Mesenchymal stem cell (in vitro differentiated cells and primary cell): ENCODE results near the gene RB1.

Experiments used
- DNase-seq: peaks from one replicate; pipeline ENCODE4 v3.0.0-alpha.2; 2013
- H2AFZ ChIP-seq: one replicate; pipeline ENCODE4 v1.6.1; 2013; ENCODE audit warnings: low read depth, mild to moderate bottlenecking, control low read depth, inconsistent platforms, low read length, moderate library complexity
- H2AK5ac ChIP-seq: 2 replicates; pipeline ENCODE4 v1.6.1; 2013; ENCODE audit warnings: low read length, moderate library complexity, mild to moderate bottlenecking, inconsistent platforms; ENCODE audit not compliant: severe bottlenecking
- H2BK120ac ChIP-seq: one replicate; pipeline ENCODE4 v1.6.1; 2013; ENCODE audit warnings: low read depth, mild to moderate bottlenecking, inconsistent platforms, low read length, moderate library complexity
- H2BK12ac ChIP-seq, 2 experiments: one replicate each; pipeline ENCODE4 v1.6.1; 2013; ENCODE audit warnings: inconsistent platforms in 2 of 2, low read length in 2 of 2, mild to moderate bottlenecking in 2 of 2, moderate library complexity in 2 of 2, control low read depth in 1 of 2
- H2BK15ac ChIP-seq: one replicate; pipeline ENCODE4 v1.6.1; 2013; ENCODE audit warnings: mild to moderate bottlenecking, low read depth, inconsistent platforms; ENCODE audit not compliant: poor library complexity, severe bottlenecking
- H2BK5ac ChIP-seq: 2 replicates; pipeline ENCODE4 v1.6.1; 2013; ENCODE audit warnings: low read depth, mild to moderate bottlenecking, low read length, control low read depth, inconsistent platforms; ENCODE audit not compliant: poor library complexity, severe bottlenecking
- H3K14ac ChIP-seq, 2 experiments: one replicate each; pipeline ENCODE4 v1.6.1; 2013; ENCODE audit warnings: inconsistent platforms in 2 of 2, low read length in 2 of 2, control low read depth in 1 of 2, mild to moderate bottlenecking in 1 of 2, moderate library complexity in 1 of 2
- H3K18ac ChIP-seq, 2 experiments: one replicate each; pipeline ENCODE4 v1.6.1; 2013; ENCODE audit warnings: inconsistent platforms in 2 of 2, low read length in 2 of 2, control low read depth in 1 of 2, low read depth in 1 of 2, mild to moderate bottlenecking in 1 of 2
- H3K23ac ChIP-seq, 2 experiments: one replicate each; pipeline ENCODE4 v1.6.1; 2013; ENCODE audit warnings: inconsistent platforms in 2 of 2, low read length in 2 of 2, mild to moderate bottlenecking in 2 of 2, moderate library complexity in 2 of 2, control low read depth in 1 of 2
- H3K27ac ChIP-seq: 2 replicates; pipeline ENCODE4 v1.5.1; 2013; ENCODE audit warnings: mild to moderate bottlenecking, moderate library complexity, low read length, control low read depth, inconsistent platforms; ENCODE audit not compliant: poor library complexity, severe bottlenecking
- H3K27me3 ChIP-seq, 2 experiments: 2 replicates each; pipeline versions ENCODE4 v1.6.1 to v1.7.0; 2013; ENCODE audit warnings: low read length in 2 of 2, mild to moderate bottlenecking in 2 of 2, moderate library complexity in 2 of 2, control low read depth in 1 of 2, inconsistent platforms in 1 of 2; ENCODE audit not compliant: control insufficient read depth in 1 of 2, insufficient read depth in 1 of 2
- H3K36me3 ChIP-seq, 2 experiments: 2 replicates each; pipeline versions ENCODE4 v1.6.1 to v1.7.0; 2013; ENCODE audit warnings: low read length in 2 of 2, control low read depth in 1 of 2, inconsistent platforms in 1 of 2, low read depth in 1 of 2, mild to moderate bottlenecking in 1 of 2; ENCODE audit not compliant: insufficient read depth in 2 of 2, control insufficient read depth in 1 of 2
- H3K4ac ChIP-seq, 2 experiments: one replicate each; pipeline ENCODE4 v1.6.1; 2013; ENCODE audit warnings: inconsistent platforms in 2 of 2, low read length in 2 of 2, mild to moderate bottlenecking in 2 of 2, moderate library complexity in 2 of 2, control low read depth in 1 of 2, low read depth in 1 of 2
- H3K4me1 ChIP-seq: 2 replicates; pipeline ENCODE4 v1.6.1; 2013; ENCODE audit warnings: low read depth, low read length, control low read depth; ENCODE audit not compliant: control insufficient read depth, insufficient read depth
- H3K4me2 ChIP-seq: 2 replicates; pipeline ENCODE4 v1.6.1; 2013; ENCODE audit warnings: low read length, mild to moderate bottlenecking, inconsistent platforms; ENCODE audit not compliant: poor library complexity, severe bottlenecking
- H3K4me3 ChIP-seq, 2 experiments: 2 replicates each; pipeline versions ENCODE4 v1.5.1 to v1.7.0; 2013; ENCODE audit warnings: low read length in 2 of 2, mild to moderate bottlenecking in 2 of 2, control low read depth in 1 of 2, low read depth in 1 of 2; ENCODE audit not compliant: insufficient read depth in 1 of 2
- H3K79me1 ChIP-seq: replicated peaks from 2 replicates; pipeline ENCODE4 v1.6.1; 2013; ENCODE audit warnings: mild to moderate bottlenecking, control low read depth, low read length, inconsistent platforms; ENCODE audit not compliant: poor library complexity, severe bottlenecking
- H3K9ac ChIP-seq: 2 replicates; pipeline ENCODE4 v1.7.0; 2013; ENCODE audit warnings: mild to moderate bottlenecking, low read length, moderate library complexity
- H3K9me3 ChIP-seq: 2 replicates; pipeline ENCODE4 v1.7.0; 2013; ENCODE audit warnings: mild to moderate bottlenecking, low read length; ENCODE audit not compliant: control insufficient read depth
- H4K8ac ChIP-seq: one replicate; pipeline ENCODE4 v1.6.1; 2013; ENCODE audit warnings: inconsistent platforms, mild to moderate bottlenecking, low read length, moderate library complexity
- H4K91ac ChIP-seq: one replicate; pipeline ENCODE4 v1.6.1; 2013; ENCODE audit warnings: mild to moderate bottlenecking, low read length, inconsistent platforms
- WGBS: methylation state at CpG from one replicate; pipeline ENCODE4 v1.1.7; 2013; ENCODE audit warnings: mixed read lengths; 5-methylcytosine and 5-hydroxymethylcytosine counted together

The RB1 gene

GRCh38 chr13:48281556-48281955 lies 22.0 kb upstream of the RB1 start:
- no peaks in the 10 kb centered on the region for H3K79me1 ChIP-seq
- H3K14ac ChIP-seq: no peak overlapping the region
- DNase-seq: no peak
- no peak overlapping the region for H3K4me3 ChIP-seq
- H3K27me3 ChIP-seq: no peaks in the 10 kb centered on the region
- no peaks in the 10 kb centered on the region for H3K36me3 ChIP-seq
- H3K4me2 ChIP-seq: no peak overlapping the region
- H3K23ac ChIP-seq: no peak overlapping the region
- no peak overlapping the region for H3K4ac ChIP-seq
- WGBS: no CpG with 5 or more reads among the region's 1 CpG
- no peak overlapping the region for H2AK5ac ChIP-seq
- H3K9me3 ChIP-seq: no peaks in the 10 kb centered on the region
- H2BK12ac ChIP-seq: no peak overlapping the region
- H2BK120ac ChIP-seq: no peak overlapping the region
- H3K9ac ChIP-seq: no peak overlapping the region
- H3K18ac ChIP-seq: no peak overlapping the region
- no peak overlapping the region for H2BK15ac ChIP-seq
- H2AFZ ChIP-seq: no peak overlapping the region
- H3K27ac ChIP-seq: no peak overlapping the region
- no peaks in the 10 kb centered on the region for H3K4me1 ChIP-seq
- no peak overlapping the region for H2BK5ac ChIP-seq
- H4K8ac ChIP-seq: no peak overlapping the region
- H4K91ac ChIP-seq: no peak overlapping the region

- no peak overlapping the region for H2AFZ ChIP-seq
- 85% methylated on average over 2 of the region's 2 CpGs for WGBS
- no peaks in the 10 kb centered on the region for H3K36me3 ChIP-seq
- H3K4me2 ChIP-seq: no peak overlapping the region
- H2BK120ac ChIP-seq: no peak overlapping the region
- no peaks in the 10 kb centered on the region for H3K27me3 ChIP-seq
- DNase-seq: no peak
- H2BK15ac ChIP-seq: no peak overlapping the region
- no peak overlapping the region for H2BK12ac ChIP-seq
- no peaks in the 10 kb centered on the region for H3K9me3 ChIP-seq
- H4K91ac ChIP-seq: no peak overlapping the region
- no peak overlapping the region for H3K18ac ChIP-seq
- H3K9ac ChIP-seq: no peak overlapping the region
- H3K27ac ChIP-seq: no peak overlapping the region
- H3K79me1 ChIP-seq: no peaks in the 10 kb centered on the region
- H4K8ac ChIP-seq: no peak overlapping the region
- no peak overlapping the region for H2BK5ac ChIP-seq
- H3K14ac ChIP-seq: no peak overlapping the region
- H3K4me3 ChIP-seq: no peak overlapping the region
- no peak overlapping the region for H3K4ac ChIP-seq
- H2AK5ac ChIP-seq: no peak overlapping the region
- no peak overlapping the region for H3K23ac ChIP-seq
- no peaks in the 10 kb centered on the region for H3K4me1 ChIP-seq
These were observed 11.8 kb upstream of the RB1 start for GRCh38 chr13:48291730-48292129.

- Histone ChIP-seq H3K18ac (no peak overlapping the region), H2BK5ac (no peak overlapping the region), H3K27me3 (no peaks in the 10 kb centered on the region), H2AK5ac (no peak overlapping the region), H2BK15ac (no peak overlapping the region), H4K8ac (no peak overlapping the region), H3K9ac (no peak overlapping the region), H3K4ac (no peak overlapping the region), H3K4me3 (no peak overlapping the region), H3K36me3 (no peaks in the 10 kb centered on the region), H2BK12ac (no peak overlapping the region), H2BK120ac (no peak overlapping the region), H3K23ac (no peak overlapping the region), H4K91ac (no peak overlapping the region), H3K27ac (no peak overlapping the region), H3K4me2 (no peak overlapping the region), H3K4me1 (no peaks in the 10 kb centered on the region), H3K79me1 (no peaks in the 10 kb centered on the region), H2AFZ (no peak overlapping the region), H3K14ac (no peak overlapping the region), H3K9me3 (no peaks in the 10 kb centered on the region)
- no peak for DNase-seq
- 90% methylated on average over 3 of the region's 4 CpGs for WGBS
These were observed 10.9 kb upstream of the RB1 start for GRCh38 chr13:48292650-48293049.

- H3K4ac ChIP-seq: no peak overlapping the region
- H3K18ac ChIP-seq: no peak overlapping the region
- no peak overlapping the region for H3K9ac ChIP-seq
- peak overlapping the region in 1 of 2 experiments; percentile 27 for H3K23ac ChIP-seq
- H4K8ac ChIP-seq: no peak overlapping the region
- no peak overlapping the region for H2BK15ac ChIP-seq
- H3K27ac ChIP-seq: no peak overlapping the region
- 100% methylated on average over 1 of the region's 2 CpGs for WGBS
- H4K91ac ChIP-seq: no peak overlapping the region
- H3K4me1 ChIP-seq: no peaks in the 10 kb centered on the region
- H2AK5ac ChIP-seq: no peak overlapping the region
- H3K14ac ChIP-seq: no peak overlapping the region
- no peak overlapping the region for H3K4me2 ChIP-seq
- no peaks in the 10 kb centered on the region for H3K79me1 ChIP-seq
- no peak overlapping the region for H2BK5ac ChIP-seq
- H3K36me3 ChIP-seq: no peaks in the 10 kb centered on the region
- H3K4me3 ChIP-seq: no peak overlapping the region
- H3K9me3 ChIP-seq: no peaks in the 10 kb centered on the region
- no peak overlapping the region for H2BK12ac ChIP-seq
- no peak overlapping the region for H2AFZ ChIP-seq
- H2BK120ac ChIP-seq: no peak overlapping the region
- DNase-seq: no peak
- no peaks in the 10 kb centered on the region for H3K27me3 ChIP-seq
These were observed 8.9 kb upstream of the RB1 start for GRCh38 chr13:48294653-48295052.
